Esophagus squamous epithelium (tissue), 4 donors: Measurements from ENCODE around the gene PARVA.

Source experiments
- CTCF ChIP-seq, 6 experiments: fragments of 450-650 bp in 4 of 6; fragments of 200-600 bp in 2 of 6; sonication (generic) in 2 of 6; IDR thresholded peaks; one replicate each; pipeline ENCODE4 v1.5.1; 2016 to 2019; ENCODE audit warnings: antibody characterized with exemption in 6 of 6, mild to moderate bottlenecking in 4 of 6, moderate library complexity in 4 of 6
- POLR2A ChIP-seq, 4 donors: fragments of 450-650 bp; IDR thresholded peaks; one replicate each; pipeline ENCODE4 v1.6.1; 2017; ENCODE audit warnings: antibody characterized with exemption in 4 of 4, mild to moderate bottlenecking in 4 of 4, moderate library complexity in 3 of 4

- TF ChIP-seq CTCF (IDR thresholded peaks at IDR 0.05): no peak
- no peak for TF ChIP-seq POLR2A (IDR thresholded peaks at IDR 0.05)
Observed at GRCh38 chr11:12556155-12556554, 178.8 kb downstream of the PARVA start.
